Kidney (tissue), 14 donors: ENCODE data around the gene THSD4. TPM values are rescaled to one million over a fixed set of nuclear protein-coding genes. Genes with fewer than 3 reads are reported as not detected.
"Not testable (repeated sequence)": the region's sequence is repeated elsewhere in the genome, so short reads cannot be mapped to it uniquely, and the experiment has no call there.

ENCODE experiments used
- DNase-seq, 5 donors: peaks; one replicate each; pipeline ENCODE4 v3.0.0-alpha.2; 2013 to 2020
- FAIRE-seq: peaks from 2 replicates; lab custom pipeline; 2012; peaks lifted over from hg19 to GRCh38; lab: Jason Lieb, UNC
- H3K27ac ChIP-seq, 2 donors: one replicate each; pipeline ENCODE4 v1.7.0; 2013; ENCODE audit warnings: low read depth in 2 of 2, low read length in 2 of 2, inconsistent platforms in 1 of 2
- H3K27me3 ChIP-seq: one replicate; pipeline ENCODE4 v1.7.1; 2013; ENCODE audit warnings: low read length, inconsistent platforms; ENCODE audit not compliant: control insufficient read depth, insufficient read depth
- H3K36me3 ChIP-seq, 3 donors: one replicate each; pipeline versions ENCODE4 v1.7.0 to v1.7.1; 2013; ENCODE audit warnings: low read length in 3 of 3, control low read depth in 1 of 3, inconsistent platforms in 1 of 3; ENCODE audit not compliant: insufficient read depth in 3 of 3, control insufficient read depth in 2 of 3
- H3K4me1 ChIP-seq, 3 donors: one replicate each; pipeline versions ENCODE4 v1.7.0 to v1.7.1; 2013; ENCODE audit warnings: low read length in 3 of 3, inconsistent platforms in 1 of 3, low read depth in 1 of 3; ENCODE audit not compliant: control insufficient read depth in 2 of 3, insufficient read depth in 2 of 3
- H3K4me3 ChIP-seq, 3 donors: one replicate each; pipeline versions ENCODE4 v1.7.0 to v1.8.1; 2013; ENCODE audit warnings: low read length in 3 of 3, control low read depth in 1 of 3, inconsistent platforms in 1 of 3
- H3K9ac ChIP-seq, 3 donors: one replicate each; pipeline versions ENCODE4 v1.7.0 to v1.7.1; 2013; ENCODE audit warnings: low read length in 3 of 3, control low read depth in 1 of 3, inconsistent platforms in 1 of 3
- H3K9me3 ChIP-seq, 3 donors: one replicate each; pipeline versions ENCODE4 v1.7.0 to v1.7.1; 2013; ENCODE audit warnings: low read length in 3 of 3, control low read depth in 1 of 3, inconsistent platforms in 1 of 3; ENCODE audit not compliant: control insufficient read depth in 2 of 3, insufficient read depth in 1 of 3
- intact Hi-C: fragments of 100-400 bp; cut with DNase I; formaldehyde crosslinking; loops from one replicate; pipeline ENCODE4 v1.11.1; 2022
- polyA plus RNA-seq: library from polyadenylated mRNA; stranded (reverse); fragments of 350-450 nt; fragmentation: Illumina TruSeq; extraction: RNeasy Lipid Tissue Mini Kit (QIAGEN cat#74804); gene quantifications from one replicate; pipeline ENCODE4 v1.2.3, GENCODE V29; 2014; ENCODE audit warnings: low read depth, low replicate concordance; ENCODE audit not compliant: insufficient read depth
- total RNA-seq: library from RNA; stranded (reverse); fragmentation: NEBNext Ultra II Directional; extraction: Animal tissue kit (Norgen Biotek cat#: 25700); gene quantifications from one replicate; pipeline ENCODE4 v1.2.1, GENCODE V29; 2021
- TF ChIP-seq, protein P1 (sequence below): IDR thresholded peaks from 3 replicates; pipeline ENCODE4 v1.5.1; 2012; ENCODE audit warnings: mild to moderate bottlenecking, moderate library complexity, borderline replicate concordance; ENCODE audit not compliant: insufficient read depth; ENCODE audit errors: extremely low read depth
- donor health status: control.
- donor health status: control.
- donor health status: control.
- donor health status: control.
- donor health status: control.
- donor health status: DM: yes; HTN: yes; CAD: no.
- donor health status: Normal renal cell carcinoma (clear cell type).

THSD4 gene
- total and polyA plus RNA-seq, 2 donors from 2014 or later: 9.4 to 36.3 TPM

GRCh38 chr15:71168166-71168834 lies 53.0 kb downstream of the THSD4 start:
- FAIRE-seq (no peak), DNase-seq (no peak)
- intact Hi-C loops: no loop called here
- no peaks in the 10 kb centered on the region for H3K4me1 ChIP-seq
- no peak overlapping the region for H3K9ac ChIP-seq
- no peak overlapping the region for H3K27ac ChIP-seq
- no peaks in the 10 kb centered on the region for H3K27me3 ChIP-seq
- H3K4me3 ChIP-seq: no peak overlapping the region
- H3K36me3 ChIP-seq: no peaks in the 10 kb centered on the region
- peaks cover 0 to 4% (median 0%) of the 10 kb centered on the region in 3 donors for H3K9me3 ChIP-seq
- TF ChIP-seq, protein P1, sequence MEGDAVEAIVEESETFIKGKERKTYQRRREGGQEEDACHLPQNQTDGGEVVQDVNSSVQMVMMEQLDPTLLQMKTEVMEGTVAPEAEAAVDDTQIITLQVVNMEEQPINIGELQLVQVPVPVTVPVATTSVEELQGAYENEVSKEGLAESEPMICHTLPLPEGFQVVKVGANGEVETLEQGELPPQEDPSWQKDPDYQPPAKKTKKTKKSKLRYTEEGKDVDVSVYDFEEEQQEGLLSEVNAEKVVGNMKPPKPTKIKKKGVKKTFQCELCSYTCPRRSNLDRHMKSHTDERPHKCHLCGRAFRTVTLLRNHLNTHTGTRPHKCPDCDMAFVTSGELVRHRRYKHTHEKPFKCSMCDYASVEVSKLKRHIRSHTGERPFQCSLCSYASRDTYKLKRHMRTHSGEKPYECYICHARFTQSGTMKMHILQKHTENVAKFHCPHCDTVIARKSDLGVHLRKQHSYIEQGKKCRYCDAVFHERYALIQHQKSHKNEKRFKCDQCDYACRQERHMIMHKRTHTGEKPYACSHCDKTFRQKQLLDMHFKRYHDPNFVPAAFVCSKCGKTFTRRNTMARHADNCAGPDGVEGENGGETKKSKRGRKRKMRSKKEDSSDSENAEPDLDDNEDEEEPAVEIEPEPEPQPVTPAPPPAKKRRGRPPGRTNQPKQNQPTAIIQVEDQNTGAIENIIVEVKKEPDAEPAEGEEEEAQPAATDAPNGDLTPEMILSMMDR: no peak

- Histone ChIP-seq H3K36me3 (no peaks in the 10 kb centered on the region), H3K4me1 (no peaks in the 10 kb centered on the region), H3K27me3 (no peaks in the 10 kb centered on the region), H3K4me3 (no peak overlapping the region), H3K27ac (no peak overlapping the region), H3K9ac (no peak overlapping the region), H3K9me3 (peaks cover 0 to 4% (median 0%) of the 10 kb centered on the region in 3 donors)
- TF ChIP-seq, protein P1: no peak
- FAIRE-seq: no peak
- intact Hi-C loops: no loop called here
- DNase-seq: no peak
These were observed 54.9 kb downstream of the THSD4 start for GRCh38 chr15:71170163-71170562.

- Histone ChIP-seq H3K9ac (no peak overlapping the region), H3K27ac (no peak overlapping the region), H3K27me3 (no peaks in the 10 kb centered on the region), H3K4me1 (no peaks in the 10 kb centered on the region), H3K9me3 (peaks cover 0 to 4% (median 0%) of the 10 kb centered on the region in 3 donors), H3K36me3 (no peaks in the 10 kb centered on the region), H3K4me3 (no peak overlapping the region)
- DNase-seq (no peak), FAIRE-seq (no peak)
- TF ChIP-seq, protein P1: no peak
- intact Hi-C loops: no loop called here
These were observed 55.9 kb downstream of the THSD4 start for GRCh38 chr15:71171195-71171594.

- H3K9me3 ChIP-seq, intact Hi-C loops, H3K27ac ChIP-seq, H3K9ac ChIP-seq, H3K36me3 ChIP-seq, FAIRE-seq, H3K27me3 ChIP-seq, DNase-seq, H3K4me3 ChIP-seq, H3K4me1 ChIP-seq: not testable (repeated sequence)
These were observed 59.1 kb downstream of the THSD4 start for GRCh38 chr15:71174360-71174759.
